GM10248 (cell line): ENCODE results near the gene PDE6G.

ENCODE experiments used
- CTCF ChIA-PET: fragments of 300-600 bp; sonication (Branson Sonifier 250); formaldehyde crosslinking; extraction: SDS; loops from one replicate; lab custom pipeline; 2021; ENCODE audit warnings: antibody characterized with exemption; lab: Yijun Ruan, JAX
- POLR2A ChIA-PET: fragments of 350-650 bp; sonication (Branson Sonifier 250); formaldehyde crosslinking; extraction: SDS; loops from one replicate; lab custom pipeline; 2020; ENCODE audit warnings: antibody characterized with exemption; lab: Yijun Ruan, JAX
- DNase-seq: peaks from one replicate; pipeline ENCODE4 v3.0.0; 2012; ENCODE audit errors: extremely low spot score
- TF ChIP-seq, protein P1 (sequence below): IDR thresholded peaks from 2 replicates; pipeline ENCODE4 v1.5.1; 2012; ENCODE audit warnings: mild to moderate bottlenecking, low read depth; ENCODE audit errors: extremely low read depth, missing control alignments, control extremely low read depth

Gene PDE6G

DNA sequence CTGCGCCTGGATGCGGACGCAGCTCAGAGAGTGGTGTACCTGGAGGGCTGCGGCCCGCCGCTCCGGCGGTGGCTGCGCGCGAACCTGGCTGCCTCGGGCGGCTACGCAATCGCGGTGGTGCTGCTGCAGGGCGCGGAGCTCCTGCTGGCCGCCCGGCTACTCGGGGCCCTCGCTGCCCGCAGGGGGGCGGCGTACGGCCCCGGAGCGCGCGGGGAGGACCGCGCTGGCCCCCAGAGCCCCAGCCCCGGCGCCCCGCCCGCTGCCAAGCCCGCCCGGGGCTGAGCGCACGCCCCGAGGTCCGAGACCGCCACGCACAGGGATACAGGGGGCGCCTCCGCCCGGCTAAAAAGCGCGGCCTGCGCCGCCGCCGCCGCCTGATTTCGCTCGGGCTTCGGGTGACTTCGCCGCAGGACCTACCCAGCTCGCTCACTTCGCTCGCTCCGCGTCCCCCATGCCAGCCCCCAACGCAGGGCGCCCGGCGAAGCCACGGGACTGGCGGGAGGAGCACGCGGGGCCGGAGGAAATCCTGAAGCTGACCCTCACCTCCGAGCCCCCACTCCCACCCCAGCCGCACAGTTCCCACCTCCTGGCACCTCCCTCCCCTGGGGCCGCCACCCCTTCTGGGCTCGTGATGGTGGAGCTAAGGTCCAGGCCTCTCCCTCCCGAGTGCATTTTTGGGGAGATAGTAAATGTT, 8.2 kb downstream of the PDE6G start:
- TF ChIP-seq, protein P1, sequence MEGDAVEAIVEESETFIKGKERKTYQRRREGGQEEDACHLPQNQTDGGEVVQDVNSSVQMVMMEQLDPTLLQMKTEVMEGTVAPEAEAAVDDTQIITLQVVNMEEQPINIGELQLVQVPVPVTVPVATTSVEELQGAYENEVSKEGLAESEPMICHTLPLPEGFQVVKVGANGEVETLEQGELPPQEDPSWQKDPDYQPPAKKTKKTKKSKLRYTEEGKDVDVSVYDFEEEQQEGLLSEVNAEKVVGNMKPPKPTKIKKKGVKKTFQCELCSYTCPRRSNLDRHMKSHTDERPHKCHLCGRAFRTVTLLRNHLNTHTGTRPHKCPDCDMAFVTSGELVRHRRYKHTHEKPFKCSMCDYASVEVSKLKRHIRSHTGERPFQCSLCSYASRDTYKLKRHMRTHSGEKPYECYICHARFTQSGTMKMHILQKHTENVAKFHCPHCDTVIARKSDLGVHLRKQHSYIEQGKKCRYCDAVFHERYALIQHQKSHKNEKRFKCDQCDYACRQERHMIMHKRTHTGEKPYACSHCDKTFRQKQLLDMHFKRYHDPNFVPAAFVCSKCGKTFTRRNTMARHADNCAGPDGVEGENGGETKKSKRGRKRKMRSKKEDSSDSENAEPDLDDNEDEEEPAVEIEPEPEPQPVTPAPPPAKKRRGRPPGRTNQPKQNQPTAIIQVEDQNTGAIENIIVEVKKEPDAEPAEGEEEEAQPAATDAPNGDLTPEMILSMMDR, result no peak
- no peak for DNase-seq
- CTCF ChIA-PET, result no interaction called here
- POLR2A ChIA-PET, result no interaction called here

- POLR2A ChIA-PET, result no interaction called here
- no peak for DNase-seq
- CTCF ChIA-PET, result interaction anchor here (2.3 kb wide), 1 partner anchor 46 kb away, joined by 6 read pairs; no protein-coding TSS in a partner anchor
- TF ChIP-seq, protein P1, result no peak
Measured at GRCh38 chr17:81647640-81648012, 8.7 kb downstream of the PDE6G start.

DNA sequence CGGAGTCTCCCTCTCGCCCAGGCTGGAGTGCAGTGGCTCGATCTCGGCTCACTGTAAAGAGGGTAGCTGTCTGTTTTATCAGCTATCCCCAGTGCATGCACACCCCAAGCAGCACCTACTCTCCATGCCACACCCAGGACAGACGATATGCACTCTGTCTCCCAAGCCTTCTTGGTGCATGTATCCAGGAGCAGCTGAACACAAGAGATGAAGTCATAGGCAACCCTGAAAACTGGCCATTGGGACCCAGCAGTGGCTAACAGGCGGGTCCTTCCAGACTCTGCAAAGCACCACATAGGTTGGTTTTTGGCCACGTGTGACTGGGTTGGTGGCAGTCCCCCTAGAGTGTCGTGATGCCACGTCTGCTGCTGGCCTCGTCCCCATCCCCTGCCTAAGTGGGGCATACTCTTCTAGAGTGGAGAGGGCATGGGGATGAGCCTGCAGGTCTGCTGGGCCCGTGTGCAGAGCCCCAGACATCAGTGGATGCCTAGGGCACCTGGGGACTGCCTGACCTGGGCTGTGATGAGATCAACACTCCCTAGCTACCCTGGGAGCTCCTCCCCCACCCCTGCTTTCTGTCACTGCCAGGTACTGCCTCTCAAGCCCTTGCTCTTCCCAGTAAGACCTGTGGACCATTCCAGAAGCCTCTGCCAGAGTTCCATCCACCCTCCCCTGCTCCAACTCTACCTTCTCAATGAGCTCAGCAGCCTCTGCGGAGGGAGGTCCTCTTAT, 9.3 kb downstream of the PDE6G start:
- no peak for DNase-seq
- CTCF ChIA-PET, result interaction anchor here (1.5 to 2.3 kb wide), 2 partner anchors 9 to 46 kb away, joined by 5 to 6 read pairs; partner anchors contain the start of gene PDE6G
- POLR2A ChIA-PET, result no interaction called here
- TF ChIP-seq, protein P1, result no peak

DNA sequence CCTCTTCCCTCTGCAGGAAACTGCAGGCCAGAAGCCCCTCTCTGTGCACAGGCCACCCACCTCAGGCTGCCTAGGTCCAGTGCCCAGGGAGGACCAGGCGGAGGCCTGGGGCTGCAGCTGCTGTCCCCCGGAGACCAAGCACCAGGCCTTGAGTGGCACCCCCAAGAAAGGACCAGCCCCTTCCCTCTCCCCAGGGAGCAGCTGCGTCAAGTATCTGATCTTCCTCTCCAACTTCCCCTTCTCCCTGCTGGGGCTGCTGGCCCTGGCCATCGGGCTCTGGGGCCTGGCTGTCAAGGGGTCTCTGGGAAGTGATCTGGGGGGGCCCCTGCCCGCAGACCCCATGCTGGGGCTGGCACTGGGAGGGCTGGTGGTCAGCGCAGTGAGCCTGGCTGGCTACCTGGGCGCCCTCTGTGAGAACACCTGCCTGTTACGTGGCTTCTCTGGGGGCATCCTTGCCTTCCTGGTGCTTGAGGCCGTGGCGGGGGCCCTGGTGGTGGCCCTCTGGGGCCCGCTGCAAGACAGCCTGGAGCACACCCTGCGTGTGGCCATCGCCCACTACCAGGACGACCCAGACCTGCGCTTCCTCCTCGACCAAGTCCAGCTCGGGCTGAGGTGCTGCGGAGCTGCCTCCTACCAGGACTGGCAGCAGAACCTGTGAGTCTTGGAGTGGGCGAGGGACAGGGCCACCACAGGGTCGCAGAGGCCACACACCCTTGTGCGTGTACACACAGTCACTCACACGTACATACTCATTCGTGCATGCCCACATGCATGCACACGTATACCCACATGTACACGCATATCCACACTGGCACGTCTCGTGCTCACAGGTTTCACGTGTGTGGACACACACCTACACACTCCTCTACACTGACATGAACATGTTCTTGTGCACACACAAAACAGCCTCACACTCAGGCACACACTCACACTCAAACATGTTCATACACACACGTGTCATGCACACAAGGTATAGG, 11.1 kb downstream of the PDE6G start:
- TF ChIP-seq, protein P1, result no peak
- CTCF ChIA-PET, result interaction anchor here (2.3 kb wide), 1 partner anchor 44 kb away, joined by 6 read pairs; no protein-coding TSS in a partner anchor
- DNase-seq, result no peak
- POLR2A ChIA-PET, result no interaction called here

- TF ChIP-seq, protein P1, result no peak
- CTCF ChIA-PET, result no interaction called here
- POLR2A ChIA-PET, result no interaction called here
- DNase-seq, result no peak
Measured at GRCh38 chr17:81644496-81644895, 11.8 kb downstream of the PDE6G start.
